ENCODE data around the gene SPAAR. TPM values are rescaled to one million over a fixed set of nuclear protein-coding genes. Genes with fewer than 3 reads are reported as not detected.
"Not testable (repeated sequence)": the region's sequence is repeated elsewhere in the genome, so short reads cannot be mapped to it uniquely, and the experiment has no call there.

Gene SPAAR
- total RNA-seq, 1 donor from 2014 or later = not detected

GRCh38 chr9:35923598-35923926 is 14.3 kb downstream of the SPAAR start:
- DNase-seq (ENCODE audit: low read depth) = no peak

DNA sequence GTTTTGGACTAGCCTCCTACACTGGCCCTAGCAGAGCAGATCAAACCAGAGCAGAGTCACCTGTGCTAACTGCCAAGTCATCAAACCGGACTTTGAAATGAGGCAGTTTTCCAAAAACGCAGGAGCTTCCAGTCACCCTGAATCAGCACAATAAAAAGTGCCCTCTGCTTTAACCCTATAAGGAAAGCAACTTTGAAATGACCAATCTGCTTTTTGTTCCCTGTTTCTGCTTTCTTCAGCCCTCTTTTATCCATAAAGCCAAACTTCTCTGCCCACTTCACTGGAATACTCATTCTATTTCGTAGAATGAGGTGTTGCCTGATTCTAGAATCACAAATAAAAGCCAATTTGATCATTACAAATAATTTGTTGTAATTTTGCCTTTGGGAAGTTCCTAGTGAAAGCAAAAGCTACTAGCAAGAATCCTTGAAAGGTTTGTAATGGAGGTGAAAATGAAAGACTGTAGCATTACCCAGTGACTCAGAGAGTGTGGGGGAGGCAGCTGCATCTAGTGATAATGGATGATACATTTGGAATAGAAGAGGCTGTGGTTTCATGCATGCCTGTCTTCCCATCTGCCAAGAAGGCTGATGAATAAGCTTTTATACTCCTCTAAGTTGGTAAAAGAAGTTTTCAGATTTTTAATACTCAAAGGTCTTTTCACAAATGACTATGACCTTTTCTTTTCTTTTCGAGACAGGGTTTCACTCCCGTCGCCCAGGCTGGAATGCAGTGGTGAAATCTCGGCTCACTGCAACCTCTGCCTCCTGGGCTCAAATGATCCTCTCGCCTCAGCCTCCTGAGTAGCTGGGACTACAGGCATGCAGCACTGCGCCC is 14.9 kb downstream of the SPAAR start:
- peak; percentile 98 for DNase-seq (ENCODE audit: low read depth)

DNA sequence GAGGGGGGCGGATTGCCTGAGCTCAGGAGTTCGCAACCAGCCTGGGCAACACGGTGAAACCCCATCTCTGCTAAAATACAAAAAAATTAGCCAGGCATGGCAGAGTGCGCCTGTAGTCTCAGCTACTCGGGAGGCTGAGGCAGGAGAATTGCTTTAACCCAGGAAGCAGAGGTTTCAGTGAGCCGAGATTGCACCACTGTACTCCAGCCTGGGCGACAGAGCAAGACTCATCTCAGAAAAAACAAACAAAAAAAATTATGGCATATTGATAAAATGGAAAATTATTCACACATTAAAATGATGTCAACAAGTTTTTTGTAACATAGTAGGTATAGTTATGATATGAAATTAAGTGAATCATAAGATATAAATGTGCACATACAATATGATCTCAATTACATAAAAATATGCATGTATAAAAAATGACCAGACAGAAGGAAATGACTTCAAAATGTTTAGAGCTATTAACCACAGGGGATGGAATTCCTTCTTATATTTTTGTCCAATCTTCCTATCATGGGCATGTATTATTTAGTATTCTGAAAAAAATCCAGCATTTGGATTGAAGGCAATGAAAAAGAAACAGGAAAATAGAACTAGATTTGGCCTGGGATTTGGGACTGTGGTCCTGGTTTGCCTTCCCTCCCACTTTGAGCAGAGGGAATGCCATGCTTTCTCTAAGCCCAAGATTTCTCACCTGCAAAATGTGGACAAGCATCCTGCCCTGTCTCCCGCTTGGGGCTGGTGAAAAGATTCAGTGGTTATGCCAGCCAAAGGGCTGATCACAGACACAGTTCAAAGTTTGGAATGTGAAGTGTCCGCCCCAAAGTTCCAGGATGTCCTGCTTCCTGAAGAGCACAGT is 19.5 kb downstream of the SPAAR start:
- DNase-seq (ENCODE audit: low read depth) = no peak

- DNase-seq (ENCODE audit: low read depth) = no peak
These were observed 20.1 kb downstream of the SPAAR start for GRCh38 chr9:35929453-35929718.

GRCh38 chr9:35930521-35930920 is 21.2 kb downstream of the SPAAR start:
- DNase-seq (ENCODE audit: low read depth) = no peak

- no peak for DNase-seq (ENCODE audit: low read depth)
These were observed 21.7 kb downstream of the SPAAR start for GRCh38 chr9:35930989-35931388.

GRCh38 chr9:35932735-35933134 is 23.4 kb downstream of the SPAAR start:
- DNase-seq (ENCODE audit: low read depth) = no peak

DNA sequence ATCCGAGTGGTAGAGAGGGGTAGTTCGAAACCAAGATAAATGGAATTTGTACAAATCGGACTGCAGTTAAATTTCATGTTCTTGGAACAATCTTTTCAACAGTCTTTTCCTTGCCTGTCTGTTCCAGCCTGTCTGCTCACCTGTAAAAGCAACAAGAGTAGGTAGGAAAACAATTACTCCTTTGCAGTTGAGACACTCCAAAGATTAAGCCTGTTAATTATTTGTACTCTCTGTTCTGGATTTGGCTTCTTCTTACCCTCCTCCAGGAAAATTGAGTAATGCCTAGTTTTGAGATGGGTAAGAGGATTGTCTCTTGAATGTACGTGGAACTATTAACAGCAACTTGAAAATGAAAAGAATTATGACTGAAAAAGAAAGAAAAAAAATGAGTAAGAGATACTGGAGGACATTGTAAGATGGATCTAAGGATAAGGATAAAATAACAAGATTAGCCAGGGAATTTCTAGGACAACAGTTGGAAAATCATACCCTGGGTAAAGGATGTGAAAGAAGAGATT is 24.3 kb downstream of the SPAAR start:
- DNase-seq (ENCODE audit: low read depth) = peak; percentile 32

- DNase-seq (ENCODE audit: low read depth) = not testable (repeated sequence)
These were observed 24.8 kb downstream of the SPAAR start for GRCh38 chr9:35934069-35934468.

DNA sequence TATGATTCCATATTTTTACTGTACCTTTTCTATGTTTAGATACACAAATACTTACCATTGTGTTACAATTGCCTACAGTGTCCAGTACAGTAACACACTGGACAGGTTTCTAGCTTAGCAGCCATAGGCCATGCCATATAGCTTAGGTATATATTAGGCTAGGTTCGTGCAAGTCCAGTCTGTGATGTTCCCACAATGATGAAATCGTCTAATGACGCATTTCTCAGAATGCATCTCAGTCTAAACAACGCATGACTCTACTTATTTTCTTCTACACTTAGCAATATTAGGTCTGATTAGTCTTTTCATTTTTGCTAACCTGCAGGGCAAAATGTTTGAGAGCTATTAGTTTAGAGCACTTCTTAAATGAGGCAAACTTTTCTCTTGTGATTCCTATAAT is 26.0 kb downstream of the SPAAR start:
- no peak for DNase-seq (ENCODE audit: low read depth)

DNA sequence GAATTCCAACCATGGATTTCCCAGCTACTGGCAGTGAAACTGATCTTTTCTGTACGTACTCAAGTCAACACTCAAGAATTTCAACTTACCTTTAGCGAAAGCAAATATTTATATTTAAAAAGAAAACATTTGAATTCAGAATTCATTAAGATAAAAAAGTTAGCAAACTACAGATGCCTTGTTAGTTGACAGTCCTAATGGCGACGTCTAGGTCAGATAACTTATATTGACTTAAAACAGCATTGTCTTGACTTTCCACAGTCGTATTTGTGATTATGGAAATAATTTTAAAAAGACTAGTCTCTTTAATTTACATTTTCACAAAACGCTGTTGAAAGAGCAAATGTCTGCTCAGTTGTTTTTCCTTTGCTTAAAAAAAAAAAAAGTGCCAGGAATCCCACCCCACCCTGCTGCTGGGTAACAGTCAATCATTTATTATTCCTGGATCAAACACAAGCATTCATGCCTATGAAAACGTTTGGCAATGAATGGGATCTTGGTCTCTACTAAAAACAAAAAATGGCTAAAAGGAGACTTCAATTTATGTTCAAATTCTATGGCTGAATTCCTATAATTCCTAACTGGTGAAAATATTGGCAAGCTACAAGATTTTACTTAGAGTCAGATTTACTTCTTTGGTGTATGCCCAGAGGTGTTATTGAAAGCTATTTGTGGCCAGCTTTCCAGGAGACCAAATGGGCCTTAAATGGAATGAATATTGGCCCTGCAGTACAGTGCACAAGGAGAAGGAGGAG is 26.6 kb downstream of the SPAAR start:
- DNase-seq (ENCODE audit: low read depth) = peak; percentile 88

- DNase-seq (ENCODE audit: low read depth) = no peak
These were observed 27.9 kb downstream of the SPAAR start for GRCh38 chr9:35937227-35937626.

GRCh38 chr9:35938474-35939356 is 29.4 kb downstream of the SPAAR start:
- DNase-seq (ENCODE audit: low read depth) = peak; percentile 56

DNA sequence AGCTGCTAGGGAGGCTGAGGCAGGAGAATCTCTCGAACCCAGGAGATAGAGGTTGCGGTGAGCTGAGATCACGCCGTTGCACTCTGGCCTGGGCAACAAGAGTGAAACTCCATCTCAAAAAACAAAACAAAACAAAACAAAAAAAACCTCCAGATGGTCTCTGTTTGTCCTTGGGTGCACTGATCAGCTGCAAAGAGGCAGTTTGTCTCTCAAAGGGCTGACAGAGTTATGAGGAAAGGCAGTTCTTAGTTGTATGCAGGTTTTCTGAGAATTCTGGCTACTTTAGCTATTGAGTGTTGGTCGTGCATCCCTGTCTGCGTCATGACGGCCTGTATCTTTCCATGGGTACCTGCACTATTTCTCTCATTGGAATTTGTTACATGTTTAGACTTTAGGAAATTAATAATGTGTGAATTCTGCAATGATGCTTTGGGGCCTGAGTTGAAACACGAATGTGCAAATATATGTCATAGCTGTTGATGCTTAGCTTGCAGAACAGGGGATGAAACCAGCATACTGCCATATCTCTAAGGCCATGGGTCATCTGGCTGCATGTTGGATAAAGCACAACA is 30.5 kb downstream of the SPAAR start:
- DNase-seq (ENCODE audit: low read depth) = no peak

GRCh38 chr9:35940458-35941407 is 31.4 kb downstream of the SPAAR start:
- DNase-seq (ENCODE audit: low read depth) = no peak

- no peak for DNase-seq (ENCODE audit: low read depth)
These were observed 33.0 kb downstream of the SPAAR start for GRCh38 chr9:35942286-35942685.

GRCh38 chr9:35944173-35944572 is 34.9 kb downstream of the SPAAR start:
- no peak for DNase-seq (ENCODE audit: low read depth)

- no peak for DNase-seq (ENCODE audit: low read depth)
These were observed 35.6 kb downstream of the SPAAR start for GRCh38 chr9:35944841-35945240.

DNA sequence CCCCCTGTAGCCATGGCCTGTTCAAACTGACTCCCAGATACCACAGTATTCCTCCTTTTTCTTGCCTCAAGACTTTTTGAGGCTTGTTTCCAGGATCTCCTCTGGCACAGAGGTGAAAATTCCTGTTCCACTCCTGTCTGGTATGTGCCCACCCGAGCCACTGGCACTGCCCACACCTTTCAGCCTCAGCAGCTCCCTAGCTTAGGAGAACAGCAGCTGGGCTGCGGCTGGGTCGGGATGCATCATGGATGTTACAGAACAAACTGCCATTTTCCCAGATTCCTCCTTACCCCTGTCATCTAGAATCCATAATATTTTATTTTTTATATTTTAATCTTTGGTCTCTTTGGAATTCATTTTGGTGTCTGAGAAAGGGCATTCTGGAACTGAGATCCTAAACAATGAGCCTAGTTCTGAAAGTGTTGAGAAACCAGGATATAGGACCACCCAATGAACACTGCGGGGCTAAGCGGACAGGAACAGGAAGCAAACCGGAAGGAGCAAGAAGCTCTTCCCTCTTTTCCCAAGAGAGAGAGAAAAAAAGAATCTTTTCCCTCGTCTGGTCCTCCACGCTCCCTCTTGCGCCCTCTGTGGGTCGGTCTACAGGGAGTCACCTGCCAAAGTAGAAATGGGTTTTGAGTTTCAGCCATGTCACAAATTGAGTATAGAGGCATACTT is 36.2 kb downstream of the SPAAR start:
- DNase-seq (ENCODE audit: low read depth) = peak; percentile 86

Measured in renal cortical epithelial cell (primary cell).